HG03469 (cell line): ENCODE results near the gene CT47A7.
"Not testable (repeated sequence)": the region's sequence is repeated elsewhere in the genome, so short reads cannot be mapped to it uniquely, and the experiment has no call there.

Experiments
- ATAC-seq: cut with Tn5 transposase; IDR thresholded peaks from one replicate; pipeline ENCODE4 v1.9.1; 2021; ENCODE audit warnings: mild to moderate bottlenecking, moderate library complexity, moderate number of reproducible peaks; ENCODE audit not compliant: unreplicated experiment

The CT47A7 gene

GRCh38 chrX:120956500-120956899 lies at the start of gene CT47A7:
Gene CT47A7, minus strand, starts transcription at chrX:120956600. Its CDS starts 255 bp downstream, at chrX:120956345.
- not testable (repeated sequence) for ATAC-seq

- no peak for ATAC-seq
These were observed 44.2 kb upstream of the CT47A7 start for GRCh38 chrX:121000589-121000988.

GRCh38 chrX:120999413-120999812 lies 43.0 kb upstream of the CT47A7 start:
- ATAC-seq, result no peak

GRCh38 chrX:120985660-120986059 lies 29.3 kb upstream of the CT47A7 start, which contains the start of gene CT47A1:
Gene CT47A1, minus strand, starts transcription at chrX:120985760. Its CDS starts 231 bp downstream, at chrX:120985529.
- not testable (repeated sequence) for ATAC-seq
